OCI-M2 (cell line): Measurements from ENCODE around the gene NOX1.
"Not testable (repeated sequence)": the region's sequence is repeated elsewhere in the genome, so short reads cannot be mapped to it uniquely, and the experiment has no call there.

Source experiments
- DNase-seq: peaks from one replicate; lab custom pipeline; 2025; ENCODE audit not compliant: unreplicated experiment; lab: John Stamatoyannopoulos, UW

The NOX1 gene

GRCh38 chrX:100819837-100820666 is 54.1 kb downstream of the NOX1 start, which contains the start of gene CSTF2:
TSS of gene CSTF2 (plus strand) at chrX:100820391. CDS start at chrX:100820417, 26 bp downstream.
- DNase-seq, result peak; percentile 4

- DNase-seq, result no peak
Observed at GRCh38 chrX:100819534-100819836, 54.7 kb downstream of the NOX1 start.

- DNase-seq, result no peak
Observed at GRCh38 chrX:100817340-100817739, 56.8 kb downstream of the NOX1 start.

- no peak for DNase-seq
Observed at GRCh38 chrX:100812216-100813158, 61.7 kb downstream of the NOX1 start.

GRCh38 chrX:100808265-100808664 is 65.9 kb downstream of the NOX1 start:
- not testable (repeated sequence) for DNase-seq

GRCh38 chrX:100804780-100805179 is 69.4 kb downstream of the NOX1 start:
- no peak for DNase-seq

GRCh38 chrX:100802843-100803242 is 71.3 kb downstream of the NOX1 start:
- DNase-seq, result no peak

GRCh38 chrX:100798484-100799214 is 75.5 kb downstream of the NOX1 start:
- no peak for DNase-seq

GRCh38 chrX:100797359-100797758 is 76.8 kb downstream of the NOX1 start:
- no peak for DNase-seq

- DNase-seq, result not testable (repeated sequence)
Observed at GRCh38 chrX:100796371-100796770, 77.8 kb downstream of the NOX1 start.
